ENCODE results near the gene LUZP2. TPM values are rescaled to one million over a fixed set of nuclear protein-coding genes. Genes with fewer than 3 reads are reported as not detected.

Gene LUZP2
- total RNA-seq, 4 donors from 2014 or later, result 0.16 to 0.17 TPM; not detected in 2

GRCh38 chr11:24516638-24517037 is 19.8 kb downstream of the LUZP2 start:
- H3K27me3 ChIP-seq, result no peaks in the 10 kb centered on the region
- no peaks in the 10 kb centered on the region for H3K4me1 ChIP-seq
- no peaks in the 10 kb centered on the region for H3K36me3 ChIP-seq
- H3K4me3 ChIP-seq, result no peak overlapping the region
- TF ChIP-seq CTCF (IDR thresholded peaks at IDR 0.05) (no peak), POLR2A (IDR thresholded peaks at IDR 0.05) (no peak), EP300 (IDR thresholded peaks at IDR 0.05) (no peak), POLR2AphosphoS5 (IDR thresholded peaks at IDR 0.05) (no peak)
- no peak overlapping the region for H3K27ac ChIP-seq
- no peaks in the 10 kb centered on the region for H3K9me3 ChIP-seq
- no peak for ATAC-seq

GRCh38 chr11:24521601-24522000 is 24.7 kb downstream of the LUZP2 start:
- H3K27me3 ChIP-seq, result no peaks in the 10 kb centered on the region
- no peaks in the 10 kb centered on the region for H3K9me3 ChIP-seq
- no peak for ATAC-seq
- H3K4me3 ChIP-seq, result no peak overlapping the region
- WGBS, 2 donors (ENCODE audit: low coverage in 1 of 2), result 75 to 76% methylated on average over 5 of the region's 5 CpGs
- TF ChIP-seq CTCF (IDR thresholded peaks at IDR 0.05) (no peak), EP300 (IDR thresholded peaks at IDR 0.05) (no peak), POLR2AphosphoS5 (IDR thresholded peaks at IDR 0.05) (no peak), POLR2A (IDR thresholded peaks at IDR 0.05) (no peak)
- no peaks in the 10 kb centered on the region for H3K36me3 ChIP-seq
- no peak overlapping the region for H3K27ac ChIP-seq
- no peaks in the 10 kb centered on the region for H3K4me1 ChIP-seq

- Histone ChIP-seq H3K36me3 (no peaks in the 10 kb centered on the region), H3K9me3 (no peaks in the 10 kb centered on the region), H3K27ac (no peak overlapping the region), H3K27me3 (no peaks in the 10 kb centered on the region), H3K4me1 (no peaks in the 10 kb centered on the region), H3K4me3 (no peak overlapping the region)
- no peak for ATAC-seq
- TF ChIP-seq POLR2AphosphoS5 (IDR thresholded peaks at IDR 0.05) (no peak), EP300 (IDR thresholded peaks at IDR 0.05) (no peak), POLR2A (IDR thresholded peaks at IDR 0.05) (no peak), CTCF (IDR thresholded peaks at IDR 0.05) (no peak)
- 56 to 63% methylated on average over 3 of the region's 3 CpGs for WGBS, 2 donors (ENCODE audit: low coverage in 1 of 2)
Observed at GRCh38 chr11:24524156-24524555, 27.3 kb downstream of the LUZP2 start.

GRCh38 chr11:24531528-24531927 is 34.7 kb downstream of the LUZP2 start:
- Histone ChIP-seq H3K4me1 (no peaks in the 10 kb centered on the region), H3K9me3 (no peaks in the 10 kb centered on the region), H3K27me3 (no peaks in the 10 kb centered on the region), H3K4me3 (no peak overlapping the region), H3K27ac (no peak overlapping the region), H3K36me3 (no peaks in the 10 kb centered on the region)
- 19 to 49% methylated on average over 2 to 3 of the region's 3 CpGs for WGBS, 2 donors (ENCODE audit: low coverage in 1 of 2)
- ATAC-seq, result no peak
- TF ChIP-seq POLR2AphosphoS5 (IDR thresholded peaks at IDR 0.05) (no peak), POLR2A (IDR thresholded peaks at IDR 0.05) (no peak), EP300 (IDR thresholded peaks at IDR 0.05) (no peak), CTCF (IDR thresholded peaks at IDR 0.05) (no peak)

GRCh38 chr11:24543771-24544170 is 46.9 kb downstream of the LUZP2 start:
- no peaks in the 10 kb centered on the region for H3K9me3 ChIP-seq
- no peak for ATAC-seq
- WGBS, 2 donors (ENCODE audit: low coverage in 1 of 2), result 54 to 60% methylated on average over 2 to 3 of the region's 3 CpGs
- no peaks in the 10 kb centered on the region for H3K4me1 ChIP-seq
- no peaks in the 10 kb centered on the region for H3K36me3 ChIP-seq
- TF ChIP-seq POLR2A (IDR thresholded peaks at IDR 0.05) (no peak), POLR2AphosphoS5 (IDR thresholded peaks at IDR 0.05) (no peak), CTCF (IDR thresholded peaks at IDR 0.05) (no peak), EP300 (IDR thresholded peaks at IDR 0.05) (no peak)
- H3K4me3 ChIP-seq, result no peak overlapping the region
- no peak overlapping the region for H3K27ac ChIP-seq
- H3K27me3 ChIP-seq, result no peaks in the 10 kb centered on the region

All from gastroesophageal sphincter (tissue), 4 donors.